HCT116 (cell line): ENCODE data around the gene RPGRIP1. TPM values are rescaled to one million over a fixed set of nuclear protein-coding genes. Genes with fewer than 3 reads are reported as not detected.
"Not testable (repeated sequence)": the region's sequence is repeated elsewhere in the genome, so short reads cannot be mapped to it uniquely, and the experiment has no call there.

Experiments
- ATAC-seq: fragments of 200-7000 bp; cut with Tn5 transposase; 2 replicates; pipeline ENCODE4 v1.9.1; 2020; ENCODE audit warnings: mild to moderate bottlenecking, moderate library complexity
- BruUV-seq: library from RNA; stranded (reverse); fragments of 400-500 nt; replicated peaks from 2 replicates; lab custom pipeline; 2021; lab: Mats Ljungman, UMichigan
- CTCF ChIA-PET: fragments of 300-600 bp; sonication (Branson Sonifier 250); formaldehyde crosslinking; loops from one replicate; lab custom pipeline; 2021; ENCODE audit warnings: antibody characterized with exemption; lab: Charles Lee
- POLR2A ChIA-PET: fragments of 300-600, 350-600 bp; sonication (Branson Sonifier 250); formaldehyde crosslinking; loops from one replicate; lab custom pipeline; 2021; ENCODE audit warnings: antibody characterized with exemption; lab: Charles Lee
- RAD21 ChIA-PET, 2 experiments: fragments of 300-600 bp; sonication (Branson Sonifier 250); formaldehyde crosslinking; loops; one replicate each; lab custom pipeline; 2023; ENCODE audit warnings: low total read pairs in 2 of 2; ENCODE audit not compliant: uncharacterized antibody in 2 of 2, unreplicated experiment in 2 of 2, low non-redundant PET in 1 of 2; lab: Charles Lee
- DNase-seq: peaks from one replicate; pipeline ENCODE4 v3.0.0-alpha.2; 2010; ENCODE audit warnings: low read depth, low spot score
- H2AFZ ChIP-seq: fragments of 200-600 bp; shearing (Covaris generic), sonication (generic); 2 replicates; pipeline ENCODE4 v1.6.1; 2017; ENCODE audit warnings: low read depth, mixed run types, mixed read lengths, antibody characterized with exemption, low read length; ENCODE audit not compliant: poor library complexity, severe bottlenecking
- H3K27ac ChIP-seq: 2 replicates; pipeline ENCODE4 v1.5.1; 2012; ENCODE audit warnings: low read depth, low read length
- H3K27me3 ChIP-seq: fragments of 200-600 bp; sonication (generic); 2 replicates; pipeline ENCODE4 v1.6.1; 2016; ENCODE audit warnings: mixed run types, low read length, mixed read lengths; ENCODE audit not compliant: insufficient read depth
- H3K36me3 ChIP-seq, 2 experiments: fragments of 200-500 bp in 1 of 2; fragments of 200-600 bp in 1 of 2; sonication (Bioruptor generic) in 1 of 2; sonication (generic) in 1 of 2; 2 replicates each; pipeline versions ENCODE4 v1.5.1 to v1.6.1; 2014 to 2016; ENCODE audit warnings: low read length in 2 of 2, inconsistent platforms in 1 of 2, mixed read lengths in 1 of 2, mixed run types in 1 of 2; ENCODE audit not compliant: insufficient read depth in 2 of 2, control insufficient read depth in 1 of 2
- H3K4me1 ChIP-seq, 2 experiments: fragments of 200-600 bp in 1 of 2; sonication (generic) in 1 of 2; 2 replicates each; pipeline versions ENCODE4 v1.5.1 to v1.6.1; 2012 to 2017; ENCODE audit warnings: low read length in 2 of 2, inconsistent platforms in 1 of 2, mild to moderate bottlenecking in 1 of 2, mixed read lengths in 1 of 2, mixed run types in 1 of 2, moderate library complexity in 1 of 2; ENCODE audit not compliant: insufficient read depth in 2 of 2, control insufficient read depth in 1 of 2
- H3K4me2 ChIP-seq: fragments of 200-600 bp; sonication (generic); 2 replicates; pipeline ENCODE4 v1.6.1; 2017; ENCODE audit warnings: mixed run types, low read length, mixed read lengths
- H3K4me3 ChIP-seq, 2 experiments: fragments of 200-600 bp in 1 of 2; sonication (generic) in 1 of 2; replicated peaks in 1 of 2; 2 replicates each; pipeline ENCODE4 v1.5.1; 2011 to 2016; ENCODE audit warnings: low read length in 2 of 2, control low read depth in 1 of 2, low read depth in 1 of 2, mild to moderate bottlenecking in 1 of 2, mixed read lengths in 1 of 2, mixed run types in 1 of 2
- H3K79me2 ChIP-seq: fragments of 200-600 bp; sonication (generic); 2 replicates; pipeline ENCODE4 v1.6.1; 2017; ENCODE audit warnings: mild to moderate bottlenecking, mixed run types, low read length, moderate library complexity, mixed read lengths; ENCODE audit not compliant: insufficient read depth
- H3K9ac ChIP-seq: fragments of 200-600 bp; sonication (generic); 2 replicates; pipeline ENCODE4 v1.6.1; 2016; ENCODE audit warnings: low read length, mixed read lengths
- H3K9me2 ChIP-seq: fragments of 200-600 bp; sonication (generic), shearing (Covaris generic); 2 replicates; pipeline ENCODE4 v1.6.1; 2017; ENCODE audit warnings: mixed run types, mild to moderate bottlenecking, moderate library complexity; ENCODE audit not compliant: insufficient read depth
- H3K9me3 ChIP-seq, 2 experiments: fragments of 200-500 bp in 1 of 2; fragments of 200-600 bp in 1 of 2; sonication (Bioruptor generic) in 1 of 2; sonication (generic) in 1 of 2; 2 replicates each; pipeline ENCODE4 v1.6.1; 2014 to 2017; ENCODE audit warnings: low read length in 2 of 2, mixed read lengths in 2 of 2, inconsistent platforms in 1 of 2, low read depth in 1 of 2, mild to moderate bottlenecking in 1 of 2, mixed run types in 1 of 2, moderate library complexity in 1 of 2; ENCODE audit not compliant: control insufficient read depth in 1 of 2, insufficient read depth in 1 of 2
- H4K20me1 ChIP-seq: fragments of 200-600 bp; sonication (generic), shearing (Covaris generic); 2 replicates; pipeline ENCODE4 v1.6.1; 2017; ENCODE audit warnings: mixed run types, mild to moderate bottlenecking, moderate library complexity; ENCODE audit not compliant: insufficient read depth
- CEBPB ChIP-seq: IDR thresholded peaks from 2 replicates; pipeline ENCODE4 v1.6.1; 2012; ENCODE audit warnings: low read depth
- ELF1 ChIP-seq: IDR thresholded peaks from 2 replicates; pipeline ENCODE4 v1.6.1; 2012; ENCODE audit warnings: low read depth, borderline replicate concordance
- EZH2 ChIP-seq: fragments of 200-600 bp; sonication (generic); IDR thresholded peaks from 2 replicates; pipeline ENCODE4 v1.6.1; 2017; ENCODE audit warnings: antibody characterized with exemption, mixed run types
- EZH2phosphoT487 ChIP-seq: fragments of 200-600 bp; IDR thresholded peaks from 2 replicates; pipeline ENCODE4 v1.6.1; 2018; ENCODE audit warnings: antibody characterized with exemption, borderline replicate concordance
- FOSL1 ChIP-seq: IDR thresholded peaks from 2 replicates; pipeline ENCODE4 v1.6.1; 2012; ENCODE audit warnings: low read depth
- JUND ChIP-seq: IDR thresholded peaks from 2 replicates; pipeline ENCODE4 v1.6.1; 2012
- POLR2A ChIP-seq: IDR thresholded peaks from 2 replicates; pipeline ENCODE4 v1.7.0; 2011; ENCODE audit warnings: borderline replicate concordance; ENCODE audit not compliant: insufficient read depth, insufficient read length; ENCODE audit errors: extremely low read depth
- RAD21 ChIP-seq: IDR thresholded peaks from 2 replicates; pipeline ENCODE4 v1.6.1; 2012; ENCODE audit warnings: low read depth, mild to moderate bottlenecking
- SIN3A ChIP-seq: IDR thresholded peaks from 2 replicates; pipeline ENCODE4 v1.6.1; 2012; ENCODE audit warnings: low read depth
- SRF ChIP-seq: IDR thresholded peaks from 2 replicates; pipeline ENCODE4 v1.6.1; 2012; ENCODE audit warnings: low read depth
- TCF7L2 ChIP-seq: IDR thresholded peaks from 2 replicates; pipeline ENCODE4 v1.7.0; 2011; ENCODE audit warnings: borderline replicate concordance, inconsistent platforms; ENCODE audit not compliant: insufficient read depth, insufficient read length; ENCODE audit errors: extremely low read depth
- YY1 ChIP-seq: IDR thresholded peaks from 2 replicates; pipeline ENCODE4 v1.6.1; 2011; ENCODE audit warnings: low read length, low read depth, moderate library complexity, mild to moderate bottlenecking; ENCODE audit not compliant: insufficient replicate concordance; ENCODE audit errors: extremely low read depth
- ZFX ChIP-seq: fragments of 450-650 bp; IDR thresholded peaks from 2 replicates; pipeline ENCODE4 v1.6.1; 2017
- ZNF274 ChIP-seq: fragments of 200-500 bp; sonication (Bioruptor generic); IDR thresholded peaks from 2 replicates; pipeline ENCODE4 v1.6.1; 2014; ENCODE audit warnings: mild to moderate bottlenecking, low read depth, low read length, inconsistent platforms
- intact Hi-C: fragments of 100-400 bp; cut with micrococcal nuclease; formaldehyde crosslinking; loops from 2 replicates; pipeline ENCODE4 v1.10.0; 2022
- total RNA-seq: library from RNA; stranded (reverse); gene quantifications from one replicate; pipeline ENCODE4 v1.2.1, GENCODE V29; 2021; ENCODE audit not compliant: unreplicated experiment
- TF ChIP-seq, protein P1 (sequence below): IDR thresholded peaks from 2 replicates; pipeline ENCODE4 v1.6.1; 2011; ENCODE audit warnings: mild to moderate bottlenecking, low read length, moderate library complexity; ENCODE audit not compliant: insufficient replicate concordance; ENCODE audit errors: extremely low read depth
- TF ChIP-seq, protein P2 (sequence below): IDR thresholded peaks from 2 replicates; pipeline ENCODE4 v1.6.1; 2012

RPGRIP1 gene
- total RNA-seq, 1 experiment from 2014 or later: not detected

DNA sequence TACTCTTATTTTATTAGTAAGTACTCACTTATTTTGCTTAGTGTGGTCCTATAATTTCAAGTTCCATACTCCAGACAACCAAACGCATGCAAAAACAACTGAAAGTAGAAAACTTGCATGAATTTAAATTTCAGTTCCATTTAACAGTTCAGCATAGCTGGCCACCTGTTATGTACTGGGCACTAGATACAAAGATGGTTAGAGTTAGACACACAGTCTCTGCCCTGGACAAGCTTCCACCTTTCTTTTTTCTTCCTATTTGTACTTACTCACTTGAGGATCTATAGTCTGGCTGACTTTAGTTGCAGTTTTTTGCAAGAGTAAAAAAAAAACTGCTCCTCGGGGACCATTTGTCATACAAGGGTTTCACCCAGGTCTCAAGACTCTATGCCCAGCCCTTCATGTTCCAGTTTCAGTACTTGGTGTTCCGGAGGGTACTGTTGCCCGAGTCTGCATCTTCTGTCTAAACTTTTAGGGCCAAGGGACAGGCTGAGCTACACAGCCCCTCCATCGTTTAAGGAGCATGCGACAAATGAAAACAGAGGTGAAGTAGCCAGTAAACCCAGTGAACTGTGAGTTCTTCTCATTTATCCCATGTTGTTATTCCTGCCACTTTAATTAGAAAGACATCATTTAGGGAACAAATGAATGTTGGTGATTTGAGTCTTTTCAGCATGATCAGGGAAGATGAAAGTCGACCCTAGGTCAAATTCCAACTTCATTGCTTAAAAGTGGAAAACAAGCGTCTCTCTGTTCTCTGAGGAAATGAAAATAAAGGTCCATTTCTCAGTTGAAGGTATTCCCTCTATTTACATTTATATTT, 22.3 kb downstream of the RPGRIP1 start:
- Histone ChIP-seq H3K9ac (no peak overlapping the region), H3K4me3 (no peak overlapping the region), H3K4me1 (0 out of 4 replicates have a peak, but pooled peaks cover 0 to 3% of the 10 kb centered on the region in 2 experiments), H4K20me1 (no peaks in the 10 kb centered on the region), H3K9me3 (no peaks in the 10 kb centered on the region), H2AFZ (no peak overlapping the region), H3K27me3 (no peaks in the 10 kb centered on the region), H3K4me2 (no peak overlapping the region), H3K36me3 (no peaks in the 10 kb centered on the region), H3K79me2 (no peaks in the 10 kb centered on the region), H3K9me2 (no peaks in the 10 kb centered on the region), H3K27ac (no peak overlapping the region)
- no TSS peak for BruUV-seq
- TF ChIP-seq, protein P1, sequence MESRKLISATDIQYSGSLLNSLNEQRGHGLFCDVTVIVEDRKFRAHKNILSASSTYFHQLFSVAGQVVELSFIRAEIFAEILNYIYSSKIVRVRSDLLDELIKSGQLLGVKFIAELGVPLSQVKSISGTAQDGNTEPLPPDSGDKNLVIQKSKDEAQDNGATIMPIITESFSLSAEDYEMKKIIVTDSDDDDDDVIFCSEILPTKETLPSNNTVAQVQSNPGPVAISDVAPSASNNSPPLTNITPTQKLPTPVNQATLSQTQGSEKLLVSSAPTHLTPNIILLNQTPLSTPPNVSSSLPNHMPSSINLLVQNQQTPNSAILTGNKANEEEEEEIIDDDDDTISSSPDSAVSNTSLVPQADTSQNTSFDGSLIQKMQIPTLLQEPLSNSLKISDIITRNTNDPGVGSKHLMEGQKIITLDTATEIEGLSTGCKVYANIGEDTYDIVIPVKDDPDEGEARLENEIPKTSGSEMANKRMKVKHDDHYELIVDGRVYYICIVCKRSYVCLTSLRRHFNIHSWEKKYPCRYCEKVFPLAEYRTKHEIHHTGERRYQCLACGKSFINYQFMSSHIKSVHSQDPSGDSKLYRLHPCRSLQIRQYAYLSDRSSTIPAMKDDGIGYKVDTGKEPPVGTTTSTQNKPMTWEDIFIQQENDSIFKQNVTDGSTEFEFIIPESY: no peak
- TF ChIP-seq EZH2phosphoT487: no peak
- TF ChIP-seq TCF7L2: no peak
- no peak for TF ChIP-seq YY1
- no peak for TF ChIP-seq CEBPB
- no peak for TF ChIP-seq ZNF274
- TF ChIP-seq, protein P2, sequence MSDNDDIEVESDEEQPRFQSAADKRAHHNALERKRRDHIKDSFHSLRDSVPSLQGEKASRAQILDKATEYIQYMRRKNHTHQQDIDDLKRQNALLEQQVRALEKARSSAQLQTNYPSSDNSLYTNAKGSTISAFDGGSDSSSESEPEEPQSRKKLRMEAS: no peak
- TF ChIP-seq EZH2: no peak
- no peak for TF ChIP-seq RAD21
- no peak for TF ChIP-seq POLR2A
- no peak for TF ChIP-seq SRF
- no peak for TF ChIP-seq FOSL1
- TF ChIP-seq JUND: no peak
- TF ChIP-seq ZFX: no peak
- no peak for TF ChIP-seq SIN3A
- TF ChIP-seq ELF1: no peak
- POLR2A ChIA-PET: interaction anchor here (0.7 to 0.9 kb wide), 2 partner anchors 110 to 1984 kb away, joined by 4 to 6 read pairs; no protein-coding TSS in a partner anchor
- ATAC-seq: no peak
- CTCF ChIA-PET: no interaction called here
- DNase-seq: no peak
- RAD21 ChIA-PET: no interaction called here
- intact Hi-C loops: no loop called here

DNA sequence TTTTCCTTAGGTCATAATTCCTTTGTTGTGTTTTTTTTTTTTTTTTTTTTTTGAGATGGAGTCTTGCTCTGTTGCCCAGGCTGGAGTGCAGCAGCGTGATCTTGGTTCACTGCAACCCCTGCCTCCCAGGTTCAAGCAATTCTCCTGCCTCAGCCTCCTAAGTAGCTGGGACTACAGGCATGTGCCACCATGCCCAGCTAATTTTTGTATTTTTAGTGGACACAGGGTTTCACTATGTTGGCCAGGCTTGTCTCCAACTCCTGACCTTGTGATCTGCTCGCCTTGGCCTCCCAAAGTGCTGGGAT, 22.9 kb downstream of the RPGRIP1 start:
- H3K79me2 ChIP-seq, CTCF ChIA-PET, H3K4me1 ChIP-seq, H3K4me3 ChIP-seq, RAD21 ChIA-PET, H2AFZ ChIP-seq, H3K27me3 ChIP-seq, H3K27ac ChIP-seq, DNase-seq, intact Hi-C loops, H3K9me2 ChIP-seq, ATAC-seq, H4K20me1 ChIP-seq, H3K36me3 ChIP-seq, BruUV-seq, H3K9ac ChIP-seq, H3K9me3 ChIP-seq, H3K4me2 ChIP-seq: not testable (repeated sequence)
- POLR2A ChIA-PET: interaction anchor here (0.7 to 0.9 kb wide), 2 partner anchors 110 to 1983 kb away, joined by 4 to 6 read pairs; no protein-coding TSS in a partner anchor
